Middle frontal gyrus (tissue), 1 donor: Measurements from ENCODE around the gene DDIT4L.
"Not testable (repeated sequence)": the region's sequence is repeated elsewhere in the genome, so short reads cannot be mapped to it uniquely, and the experiment has no call there.

Source experiments
- DNase-seq: peaks from one replicate; pipeline ENCODE4 v3.0.0-alpha.2; 2015; ENCODE audit warnings: low spot score; ENCODE audit errors: extremely low spot score

The DDIT4L gene

GRCh38 chr4:100166297-100167039, 23.8 kb downstream of the DDIT4L start:
- no peak for DNase-seq

- DNase-seq = no peak
Observed at GRCh38 chr4:100165809-100166208, 24.5 kb downstream of the DDIT4L start.

GRCh38 chr4:100164808-100165760, 25.2 kb downstream of the DDIT4L start:
- no peak for DNase-seq

- DNase-seq = no peak
Observed at GRCh38 chr4:100162027-100162685, 28.1 kb downstream of the DDIT4L start.

GRCh38 chr4:100149190-100149589, 41.1 kb downstream of the DDIT4L start:
- no peak for DNase-seq

- DNase-seq = no peak
Observed at GRCh38 chr4:100147684-100148083, 42.6 kb downstream of the DDIT4L start.

- DNase-seq = no peak
Observed at GRCh38 chr4:100147198-100147597, 43.1 kb downstream of the DDIT4L start.

- no peak for DNase-seq
Observed at GRCh38 chr4:100146756-100147155, 43.5 kb downstream of the DDIT4L start.

- DNase-seq = not testable (repeated sequence)
Observed at GRCh38 chr4:100137320-100137719, 52.9 kb downstream of the DDIT4L start.
